MCF 10A (cell line): ENCODE results near the gene PDE7B. TPM values are rescaled to one million over a fixed set of nuclear protein-coding genes. Genes with fewer than 3 reads are reported as not detected.
A peak's percentile ranks its signal among the peaks of the same experiment; 100 is the strongest.

Experiments
- BruUV-seq: library from RNA; stranded (reverse); fragments of 400-500 nt; replicated peaks from 2 replicates; lab custom pipeline; 2021; lab: Mats Ljungman, UMichigan
- CTCF ChIA-PET: fragments of 300-600 bp; sonication (Branson Sonifier 250); formaldehyde crosslinking; extraction: SDS; loops from one replicate; lab custom pipeline; 2021; ENCODE audit warnings: antibody characterized with exemption, inconsistent platforms; lab: Yijun Ruan, JAX
- POLR2A ChIA-PET: fragments of 300-600, 350-650 bp; sonication (Branson Sonifier 250); formaldehyde crosslinking; extraction: SDS; loops from one replicate; lab custom pipeline; 2020; ENCODE audit warnings: antibody characterized with exemption, inconsistent platforms; lab: Yijun Ruan, JAX
- DNase-seq: peaks from one replicate; pipeline ENCODE4 v3.0.0-alpha.2; 2018; ENCODE audit not compliant: unreplicated experiment
- H3K27ac Mint-ChIP-seq: one replicate; pipeline ENCODE4 v1.8.0; 2022; ENCODE audit warnings: mild to moderate bottlenecking, low read depth, mixed read lengths; ENCODE audit not compliant: unreplicated experiment
- H3K27me3 Mint-ChIP-seq: one replicate; pipeline ENCODE4 v1.8.0; 2022; ENCODE audit warnings: mixed read lengths; ENCODE audit not compliant: insufficient read depth, unreplicated experiment
- H3K36me3 Mint-ChIP-seq: one replicate; pipeline ENCODE4 v1.8.0; 2022; ENCODE audit warnings: mild to moderate bottlenecking, moderate library complexity, mixed read lengths; ENCODE audit not compliant: insufficient read depth, unreplicated experiment
- H3K4me1 Mint-ChIP-seq: one replicate; pipeline ENCODE4 v1.8.0; 2022; ENCODE audit warnings: mixed read lengths; ENCODE audit not compliant: insufficient read depth, unreplicated experiment
- H3K4me3 Mint-ChIP-seq: one replicate; pipeline ENCODE4 v1.8.0; 2022; ENCODE audit warnings: mild to moderate bottlenecking, moderate library complexity, mixed read lengths; ENCODE audit not compliant: unreplicated experiment
- H3K9me3 Mint-ChIP-seq: one replicate; pipeline ENCODE4 v1.8.0; 2022; ENCODE audit warnings: mixed read lengths; ENCODE audit not compliant: unreplicated experiment
- intact Hi-C: fragments of 100-400 bp; cut with micrococcal nuclease; formaldehyde crosslinking; loops from 2 replicates; pipeline ENCODE4 v1.14.1; 2022
- total RNA-seq: library from RNA; stranded (reverse); gene quantifications from 2 replicates; pipeline ENCODE4 v1.2.3, GENCODE V29; 2022
- TF ChIP-seq, protein P1 (sequence below): fragments of 200-600 bp; IDR thresholded peaks from one replicate; pipeline ENCODE4 v1.8.0; 2022; ENCODE audit warnings: antibody characterized with exemption, mild to moderate bottlenecking; ENCODE audit not compliant: unreplicated experiment

Gene PDE7B
- total RNA-seq, 1 experiment from 2014 or later, result 1.4 TPM

DNA sequence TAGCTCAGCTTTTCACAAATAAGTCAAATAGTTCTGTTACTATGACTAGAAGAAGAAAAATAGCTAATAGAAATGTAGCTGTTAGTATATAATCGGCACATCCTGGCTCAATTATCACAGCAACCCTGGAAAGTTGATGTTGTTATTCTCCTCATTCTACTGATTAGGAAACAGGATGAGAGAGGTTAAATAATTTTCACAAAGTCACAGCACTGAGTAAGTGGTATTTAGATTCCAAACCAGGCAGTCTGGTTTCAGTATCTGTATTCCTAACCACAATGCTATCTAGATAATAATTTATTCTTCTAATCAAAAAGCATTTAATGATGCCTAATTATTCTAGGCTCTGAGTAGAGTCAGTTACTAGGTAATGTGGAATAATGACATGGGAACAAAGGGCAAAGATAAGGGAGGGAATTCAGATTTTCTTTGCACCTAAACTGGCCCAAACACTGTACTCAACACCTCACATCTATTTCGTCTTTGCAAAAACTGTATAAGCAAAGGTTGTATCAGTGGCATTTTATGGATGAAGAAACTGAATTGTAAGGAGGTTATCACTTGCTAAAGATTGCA, 51.3 kb downstream of the PDE7B start:
- ChIA-PET CTCF (interaction anchor here (0.8 to 1.0 kb wide), 2 partner anchors 324 to 366 kb away, joined by 3 to 4 read pairs; no protein-coding TSS in a partner anchor), POLR2A (interaction anchor here (0.6 to 4.7 kb wide), 8 partner anchors 9 to 348 kb away, joined by 3 to 28 read pairs (median 4); partner anchors contain the start of genes MTFR2 and PDE7B)
- TF ChIP-seq, protein P1, sequence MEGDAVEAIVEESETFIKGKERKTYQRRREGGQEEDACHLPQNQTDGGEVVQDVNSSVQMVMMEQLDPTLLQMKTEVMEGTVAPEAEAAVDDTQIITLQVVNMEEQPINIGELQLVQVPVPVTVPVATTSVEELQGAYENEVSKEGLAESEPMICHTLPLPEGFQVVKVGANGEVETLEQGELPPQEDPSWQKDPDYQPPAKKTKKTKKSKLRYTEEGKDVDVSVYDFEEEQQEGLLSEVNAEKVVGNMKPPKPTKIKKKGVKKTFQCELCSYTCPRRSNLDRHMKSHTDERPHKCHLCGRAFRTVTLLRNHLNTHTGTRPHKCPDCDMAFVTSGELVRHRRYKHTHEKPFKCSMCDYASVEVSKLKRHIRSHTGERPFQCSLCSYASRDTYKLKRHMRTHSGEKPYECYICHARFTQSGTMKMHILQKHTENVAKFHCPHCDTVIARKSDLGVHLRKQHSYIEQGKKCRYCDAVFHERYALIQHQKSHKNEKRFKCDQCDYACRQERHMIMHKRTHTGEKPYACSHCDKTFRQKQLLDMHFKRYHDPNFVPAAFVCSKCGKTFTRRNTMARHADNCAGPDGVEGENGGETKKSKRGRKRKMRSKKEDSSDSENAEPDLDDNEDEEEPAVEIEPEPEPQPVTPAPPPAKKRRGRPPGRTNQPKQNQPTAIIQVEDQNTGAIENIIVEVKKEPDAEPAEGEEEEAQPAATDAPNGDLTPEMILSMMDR, result no peak
- intact Hi-C loops, result loop anchor here (1.0 to 5.0 kb wide), 2 partner anchors 33 to 51 kb away; partner anchors contain the start of gene PDE7B
- Mint-ChIP-seq H3K27ac (peak overlapping the region; percentile 92), H3K27me3 (no peaks in the 10 kb centered on the region), H3K4me3 (peak overlapping the region; percentile 63), H3K36me3 (peaks cover 6% of the 10 kb centered on the region), H3K9me3 (no peaks in the 10 kb centered on the region), H3K4me1 (peaks cover 45% of the 10 kb centered on the region)
- DNase-seq, result no peak
- BruUV-seq, result no TSS peak

DNA sequence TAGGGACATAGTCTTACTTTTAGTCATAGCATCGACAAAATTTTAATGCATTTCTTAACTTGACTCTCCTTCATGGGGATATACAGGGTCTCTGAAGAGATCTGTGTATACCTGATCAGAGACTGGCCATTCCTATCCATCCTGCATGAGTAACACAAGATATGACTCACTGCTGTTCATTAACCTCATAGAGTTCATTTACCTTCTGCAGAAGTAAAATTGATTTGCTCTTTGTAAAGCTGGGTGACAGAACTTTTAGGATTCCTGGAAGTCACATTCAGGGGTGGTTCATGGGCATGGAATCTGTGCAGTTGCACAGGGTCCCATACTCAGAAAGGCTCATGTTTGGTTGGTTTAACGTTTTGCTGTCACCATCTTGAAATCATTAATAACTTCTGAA, 53.2 kb downstream of the PDE7B start:
- ChIA-PET POLR2A (interaction anchor here (1.0 to 1.1 kb wide), 3 partner anchors 17 to 39 kb away, joined by 3 read pairs; no protein-coding TSS in a partner anchor), CTCF (no interaction called here)
- Mint-ChIP-seq H3K27ac (peak overlapping the region; percentile 13), H3K36me3 (peaks cover 6% of the 10 kb centered on the region), H3K4me1 (peaks cover 54% of the 10 kb centered on the region), H3K27me3 (no peaks in the 10 kb centered on the region), H3K9me3 (no peaks in the 10 kb centered on the region), H3K4me3 (no peak overlapping the region)
- TF ChIP-seq, protein P1, result no peak
- BruUV-seq, result no TSS peak
- intact Hi-C loops, result loop anchor here (5.0 kb wide), 1 partner anchor 52 kb away; the partner anchor contains the start of gene PDE7B
- peak; percentile 51 for DNase-seq

DNA sequence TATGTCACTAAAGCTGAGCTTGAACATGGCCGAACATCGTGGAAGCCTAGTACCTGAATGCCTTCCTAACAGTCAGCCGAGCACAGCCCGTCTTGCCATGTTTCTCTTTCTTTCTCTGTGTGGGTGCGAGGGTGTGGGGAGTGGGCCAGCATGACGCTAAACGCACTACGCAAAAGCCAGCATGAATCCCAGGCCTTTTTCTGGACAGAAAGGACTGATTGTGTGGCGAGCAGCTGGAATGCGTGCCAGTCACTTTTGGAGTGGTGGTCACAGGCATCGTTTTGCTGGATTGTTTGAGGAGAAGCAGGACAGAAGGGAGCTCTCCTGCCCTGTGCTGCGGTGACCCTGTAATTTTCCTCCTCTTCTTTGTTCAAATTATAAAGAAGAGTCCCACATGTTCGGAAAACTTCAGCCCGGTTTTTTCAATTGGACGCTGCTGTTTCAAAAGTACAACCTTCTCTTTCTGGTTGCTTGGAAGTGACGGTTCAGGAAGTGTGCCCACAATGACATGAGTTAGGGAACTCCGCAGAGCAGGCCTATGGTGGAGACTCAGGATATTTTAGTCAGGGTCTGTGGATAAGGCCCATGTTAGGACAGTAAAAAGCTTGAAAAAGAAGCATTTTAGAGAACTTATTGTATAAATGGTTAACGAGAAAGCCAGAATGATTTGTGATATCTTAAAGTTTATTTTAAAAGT, 54.3 kb downstream of the PDE7B start:
- no peak for DNase-seq
- ChIA-PET POLR2A (interaction anchor here (0.6 to 2.0 kb wide), 7 partner anchors 15 to 164 kb away, joined by 3 to 10 read pairs (median 3); no protein-coding TSS in a partner anchor), CTCF (interaction anchor here (0.5 to 1.3 kb wide), 4 partner anchors 13 to 370 kb away, joined by 3 to 4 read pairs (median 4); no protein-coding TSS in a partner anchor)
- Mint-ChIP-seq H3K4me1 (peaks cover 47% of the 10 kb centered on the region), H3K4me3 (no peak overlapping the region), H3K27ac (no peak overlapping the region), H3K36me3 (peaks cover 11% of the 10 kb centered on the region), H3K27me3 (no peaks in the 10 kb centered on the region), H3K9me3 (no peaks in the 10 kb centered on the region)
- no TSS peak for BruUV-seq
- TF ChIP-seq, protein P1, result no peak
- intact Hi-C loops, result no loop called here

DNA sequence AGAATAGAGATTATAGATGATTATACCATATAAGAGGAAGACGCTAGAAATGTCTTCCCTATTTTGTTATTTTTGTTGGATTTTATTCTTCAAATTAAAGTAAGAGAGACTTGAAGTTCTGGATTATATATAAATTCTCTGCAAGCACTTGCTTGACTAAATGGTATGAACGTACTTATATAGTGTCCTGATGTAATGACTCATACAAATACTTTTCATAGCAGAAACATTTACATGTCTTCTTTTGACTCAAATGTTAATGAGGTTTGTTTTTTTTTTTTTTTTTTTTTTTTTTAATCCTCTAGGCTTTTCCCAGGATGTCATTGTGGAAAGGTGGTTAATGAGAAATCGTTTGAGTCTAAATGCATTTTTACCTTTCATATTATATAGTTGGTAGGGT, 55.0 kb downstream of the PDE7B start:
- no TSS peak for BruUV-seq
- no peaks in the 10 kb centered on the region for H3K27me3 Mint-ChIP-seq
- TF ChIP-seq, protein P1, result no peak
- H3K27ac Mint-ChIP-seq, result peak overlapping the region; percentile 80
- no peak overlapping the region for H3K4me3 Mint-ChIP-seq
- peak; percentile 38 for DNase-seq
- POLR2A ChIA-PET, result interaction anchor here (0.6 to 2.0 kb wide), 5 partner anchors 16 to 163 kb away, joined by 3 to 10 read pairs (median 5); no protein-coding TSS in a partner anchor
- no peaks in the 10 kb centered on the region for H3K9me3 Mint-ChIP-seq
- H3K36me3 Mint-ChIP-seq, result peaks cover 11% of the 10 kb centered on the region
- intact Hi-C loops, result no loop called here
- peaks cover 44% of the 10 kb centered on the region for H3K4me1 Mint-ChIP-seq
- CTCF ChIA-PET, result interaction anchor here (0.8 to 1.3 kb wide), 3 partner anchors 12 to 370 kb away, joined by 3 to 4 read pairs (median 4); no protein-coding TSS in a partner anchor
